D721Med (cell line): ENCODE measurements around the gene NCKAP1.

ENCODE experiments used
- DNase-seq: peaks from one replicate; pipeline ENCODE4 v3.0.0; 2011; ENCODE audit warnings: low spot score; ENCODE audit not compliant: insufficient read length
- FAIRE-seq: peaks from 2 replicates; lab custom pipeline; 2011; peaks lifted over from hg19 to GRCh38; lab: Jason Lieb, UNC
- CTCF ChIP-seq: IDR thresholded peaks from 2 replicates; pipeline ENCODE4 v1.5.1; 2012; ENCODE audit warnings: mild to moderate bottlenecking, control low read depth; ENCODE audit not compliant: insufficient read depth; ENCODE audit errors: missing control alignments

NCKAP1 gene

GRCh38 chr2:182912518-182912915, 125.7 kb downstream of the NCKAP1 start:
- DNase-seq = no peak
- no peak for FAIRE-seq
- no peak for TF ChIP-seq CTCF

GRCh38 chr2:182911813-182912517, 126.3 kb downstream of the NCKAP1 start:
- DNase-seq = no peak
- no peak for TF ChIP-seq CTCF
- FAIRE-seq = no peak

GRCh38 chr2:182910965-182911364, 127.3 kb downstream of the NCKAP1 start:
- no peak for TF ChIP-seq CTCF
- FAIRE-seq = no peak

GRCh38 chr2:182907081-182907830, 131.0 kb downstream of the NCKAP1 start:
- DNase-seq (no peak), FAIRE-seq (no peak)

More at GRCh38 chr2:182910965-182911364, 127.3 kb downstream of the NCKAP1 start:
- DNase-seq = no peak

GRCh38 chr2:182906454-182906853, 131.8 kb downstream of the NCKAP1 start:
- DNase-seq (no peak), FAIRE-seq (no peak)
- TF ChIP-seq CTCF = no peak

More at GRCh38 chr2:182907081-182907830, 131.0 kb downstream of the NCKAP1 start:
- no peak for TF ChIP-seq CTCF

GRCh38 chr2:182904844-182905243, 133.4 kb downstream of the NCKAP1 start:
- DNase-seq (no peak), FAIRE-seq (no peak)
- TF ChIP-seq CTCF = no peak

- no peak for TF ChIP-seq CTCF
- no peak for FAIRE-seq
- DNase-seq = no peak
Observed at GRCh38 chr2:182903566-182903965, 134.7 kb downstream of the NCKAP1 start.
